HFF-Myc (cell line): ENCODE data around the gene VWA5B2.

Experiments used
- DNase-seq: peaks from one replicate; pipeline ENCODE4 v3.0.0-alpha.2; 2011; ENCODE audit warnings: low read depth; ENCODE audit errors: extremely low read depth
- H3K4me3 ChIP-seq: replicated peaks from 2 replicates; pipeline ENCODE4 v1.5.1; 2011; ENCODE audit warnings: low read depth, mild to moderate bottlenecking, control low read depth, low read length
- TF ChIP-seq, protein P1 (sequence below): IDR thresholded peaks from 2 replicates; pipeline ENCODE4 v1.5.1; 2012; ENCODE audit warnings: mild to moderate bottlenecking, low read depth, low read length, control low read depth; ENCODE audit errors: missing control alignments

VWA5B2 gene

DNA sequence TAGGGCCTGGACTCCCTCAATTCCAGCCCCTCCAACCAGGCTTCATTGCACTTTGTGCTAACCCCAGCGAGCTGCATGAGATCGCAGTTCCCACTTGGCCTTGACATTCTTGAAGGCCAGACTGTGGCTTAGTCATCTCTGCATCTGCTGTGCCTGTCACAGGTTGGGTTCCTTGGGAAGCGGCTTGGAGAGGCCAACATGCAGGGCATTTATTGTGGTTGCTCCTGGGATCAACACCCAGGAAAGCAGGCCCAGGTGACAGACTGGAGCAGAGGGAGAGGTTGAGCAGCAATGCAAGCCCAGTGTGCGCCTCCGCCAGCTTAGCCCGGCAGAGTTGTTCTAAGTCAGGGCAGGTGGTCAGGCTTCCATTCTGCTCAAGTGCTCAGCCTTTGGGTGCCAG is 32.8 kb upstream of the VWA5B2 start:
- TF ChIP-seq, protein P1, sequence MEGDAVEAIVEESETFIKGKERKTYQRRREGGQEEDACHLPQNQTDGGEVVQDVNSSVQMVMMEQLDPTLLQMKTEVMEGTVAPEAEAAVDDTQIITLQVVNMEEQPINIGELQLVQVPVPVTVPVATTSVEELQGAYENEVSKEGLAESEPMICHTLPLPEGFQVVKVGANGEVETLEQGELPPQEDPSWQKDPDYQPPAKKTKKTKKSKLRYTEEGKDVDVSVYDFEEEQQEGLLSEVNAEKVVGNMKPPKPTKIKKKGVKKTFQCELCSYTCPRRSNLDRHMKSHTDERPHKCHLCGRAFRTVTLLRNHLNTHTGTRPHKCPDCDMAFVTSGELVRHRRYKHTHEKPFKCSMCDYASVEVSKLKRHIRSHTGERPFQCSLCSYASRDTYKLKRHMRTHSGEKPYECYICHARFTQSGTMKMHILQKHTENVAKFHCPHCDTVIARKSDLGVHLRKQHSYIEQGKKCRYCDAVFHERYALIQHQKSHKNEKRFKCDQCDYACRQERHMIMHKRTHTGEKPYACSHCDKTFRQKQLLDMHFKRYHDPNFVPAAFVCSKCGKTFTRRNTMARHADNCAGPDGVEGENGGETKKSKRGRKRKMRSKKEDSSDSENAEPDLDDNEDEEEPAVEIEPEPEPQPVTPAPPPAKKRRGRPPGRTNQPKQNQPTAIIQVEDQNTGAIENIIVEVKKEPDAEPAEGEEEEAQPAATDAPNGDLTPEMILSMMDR = no peak
- no peak for DNase-seq
- no peak overlapping the region for H3K4me3 ChIP-seq

DNA sequence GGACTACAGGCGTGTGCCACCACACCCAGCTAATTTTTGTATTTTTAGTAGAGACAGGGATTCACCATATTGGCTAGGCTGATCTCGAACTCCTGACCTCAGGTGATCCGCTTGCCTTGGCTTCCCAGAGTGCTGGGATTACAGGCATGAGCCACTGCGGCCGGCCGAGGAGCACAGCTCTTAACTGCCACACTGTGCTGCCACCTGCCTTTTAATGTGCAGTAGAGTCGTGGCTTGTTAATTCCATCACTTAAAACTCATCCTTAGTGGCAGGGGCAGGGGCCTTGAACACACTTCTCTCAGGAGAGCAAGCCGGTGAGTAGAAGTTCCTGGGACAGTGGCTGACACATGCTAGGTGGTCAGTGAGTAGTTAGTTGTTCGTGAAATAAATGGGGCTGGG is 30.9 kb upstream of the VWA5B2 start:
- DNase-seq = no peak
- no peak overlapping the region for H3K4me3 ChIP-seq
- TF ChIP-seq, protein P1 = no peak

DNA sequence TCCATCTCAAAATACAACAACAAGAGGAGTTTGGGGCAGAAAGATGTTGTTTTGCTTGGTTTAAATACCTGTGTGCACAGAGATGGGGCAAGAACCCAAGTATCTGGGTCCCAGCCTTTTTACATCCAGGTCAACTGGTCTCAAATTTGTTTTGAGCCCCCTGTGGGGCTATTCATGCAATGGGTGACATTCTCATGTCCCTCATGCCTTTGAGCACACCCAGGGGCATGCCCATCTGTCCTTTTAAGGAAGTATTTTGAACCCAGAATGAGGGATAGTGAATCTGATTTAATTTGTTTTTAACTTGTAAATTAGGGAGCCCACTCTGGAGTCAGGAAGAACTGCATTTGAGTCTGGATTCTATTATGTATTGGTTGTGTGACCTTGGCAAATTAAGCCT is 28.6 kb upstream of the VWA5B2 start:
- no peak for DNase-seq
- TF ChIP-seq, protein P1 = no peak
- no peak overlapping the region for H3K4me3 ChIP-seq

DNA sequence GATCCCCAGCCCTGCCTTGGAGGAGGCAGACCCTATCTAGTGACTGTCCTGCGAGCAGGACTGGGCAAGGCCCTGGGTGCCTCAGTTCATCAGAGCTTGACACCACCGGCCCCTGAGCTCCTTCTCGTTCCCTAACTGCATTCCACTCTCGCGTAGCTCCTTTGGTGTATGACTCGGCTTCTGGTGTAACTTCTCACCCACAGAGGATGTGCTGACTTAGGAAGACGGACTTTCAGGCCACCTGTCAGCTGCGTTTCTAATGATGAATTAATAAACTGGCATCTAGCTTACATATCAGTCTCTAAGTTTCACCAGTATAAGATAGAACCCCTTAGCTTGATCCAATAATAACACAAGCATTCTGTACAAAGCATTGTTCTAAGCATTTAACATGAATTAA is 25.9 kb upstream of the VWA5B2 start:
- TF ChIP-seq, protein P1 = no peak
- no peak for DNase-seq
- H3K4me3 ChIP-seq = no peak overlapping the region

DNA sequence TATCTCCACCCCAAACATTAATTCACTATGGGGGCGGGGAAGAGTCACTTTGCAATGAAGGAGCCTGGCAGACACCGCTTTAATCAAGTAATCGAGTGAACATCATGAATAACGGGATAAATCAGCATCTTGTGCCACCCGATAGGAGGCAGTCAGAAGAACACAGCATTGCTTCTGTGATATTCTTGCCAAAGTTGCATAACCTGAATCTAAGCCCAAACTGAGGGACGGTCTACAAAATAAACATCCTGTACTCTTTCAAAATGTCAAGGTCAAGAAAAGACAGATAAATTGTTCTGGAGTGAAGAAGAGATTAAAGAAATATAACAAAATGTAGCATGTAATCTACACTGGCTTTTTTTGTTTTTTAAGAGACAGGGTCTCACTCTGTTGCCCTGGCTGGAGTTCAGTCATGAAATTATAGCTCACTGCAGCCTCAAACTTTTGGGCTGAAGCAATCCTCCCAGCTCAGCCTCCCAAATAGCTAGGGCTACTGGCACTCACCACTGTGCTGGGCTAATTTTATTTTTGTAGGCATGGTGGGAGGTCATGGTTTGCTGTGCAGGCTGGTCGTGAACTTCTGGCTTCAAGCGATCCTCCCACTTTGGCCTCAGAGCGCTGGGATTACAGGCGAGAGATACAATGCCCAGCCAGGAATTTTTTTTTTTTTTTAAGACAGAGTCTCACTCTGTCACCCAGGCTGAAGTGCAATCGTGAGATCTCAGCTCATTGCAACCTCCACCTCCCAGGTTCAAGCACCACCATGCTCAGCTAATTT is 20.1 kb upstream of the VWA5B2 start:
- TF ChIP-seq, protein P1 = no peak
- DNase-seq = no peak
- no peak overlapping the region for H3K4me3 ChIP-seq

DNA sequence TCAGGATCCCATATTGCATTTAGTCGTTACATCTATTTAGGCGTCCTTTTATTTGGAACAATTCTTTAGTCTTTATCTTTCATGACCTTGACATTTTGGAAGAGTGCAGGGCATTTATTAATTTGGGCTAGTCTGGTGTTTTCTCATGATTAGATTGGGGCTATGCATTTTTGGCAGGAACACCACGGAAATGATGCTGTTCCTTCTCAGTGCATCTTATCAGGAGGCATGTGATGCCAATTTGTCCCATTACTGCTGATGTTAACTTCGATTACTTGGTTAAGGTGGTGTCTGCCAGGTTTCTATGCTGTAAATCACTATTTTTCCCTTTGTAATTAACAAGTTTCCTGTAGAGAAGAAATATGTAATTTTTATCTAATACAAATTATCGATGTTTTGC is 18.1 kb upstream of the VWA5B2 start:
- no peak overlapping the region for H3K4me3 ChIP-seq
- no peak for DNase-seq
- TF ChIP-seq, protein P1 = no peak

DNA sequence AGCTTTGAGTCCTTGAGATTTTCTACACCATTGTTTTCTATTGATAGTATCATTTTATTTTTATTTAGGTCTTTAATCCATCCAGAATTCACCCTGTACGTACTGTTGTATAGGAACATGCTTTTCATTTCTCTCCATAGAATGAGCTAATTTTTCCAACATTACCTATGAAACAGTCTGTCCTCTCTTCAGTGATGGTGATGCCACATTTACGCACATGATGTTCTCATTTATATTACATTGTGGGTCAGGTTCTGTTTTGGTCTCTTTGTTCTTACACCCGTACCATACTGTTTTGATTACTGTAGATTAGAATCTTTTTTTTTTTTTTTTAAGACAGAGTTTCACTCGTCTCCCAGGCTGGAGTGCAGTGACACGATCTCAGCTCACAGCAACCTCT is 17.7 kb upstream of the VWA5B2 start:
- no peak overlapping the region for H3K4me3 ChIP-seq
- DNase-seq = no peak
- TF ChIP-seq, protein P1 = no peak
